HUES48 (cell line): Measurements from ENCODE around the gene RPH3AL.
"Not testable (repeated sequence)": the region's sequence is repeated elsewhere in the genome, so short reads cannot be mapped to it uniquely, and the experiment has no call there.

Experiments used
- H3K27ac ChIP-seq: one replicate; pipeline ENCODE4 v1.7.0; 2013; ENCODE audit warnings: low read depth, low read length, inconsistent platforms
- H3K27me3 ChIP-seq: 2 replicates; pipeline ENCODE4 v1.6.1; 2013; ENCODE audit warnings: mild to moderate bottlenecking, low read length; ENCODE audit not compliant: control insufficient read depth, insufficient read depth
- H3K36me3 ChIP-seq: 2 replicates; pipeline ENCODE4 v1.6.1; 2013; ENCODE audit warnings: low read length; ENCODE audit not compliant: control insufficient read depth, insufficient read depth
- H3K4me1 ChIP-seq: 2 replicates; pipeline ENCODE4 v1.6.1; 2013; ENCODE audit warnings: mild to moderate bottlenecking, low read length; ENCODE audit not compliant: control insufficient read depth, insufficient read depth
- H3K4me3 ChIP-seq: 2 replicates; pipeline ENCODE4 v1.5.1; 2013; ENCODE audit warnings: mild to moderate bottlenecking, low read depth, low read length
- H3K9ac ChIP-seq: 2 replicates; pipeline ENCODE4 v1.6.1; 2013; ENCODE audit warnings: mild to moderate bottlenecking, low read depth, low read length, moderate library complexity
- H3K9me3 ChIP-seq: 2 replicates; pipeline ENCODE4 v1.6.1; 2013; ENCODE audit warnings: low read length; ENCODE audit not compliant: control insufficient read depth, insufficient read depth

Gene RPH3AL

GRCh38 chr17:322006-322780 is 30.4 kb downstream of the RPH3AL start:
- H3K27me3 ChIP-seq = no peaks in the 10 kb centered on the region
- no peaks in the 10 kb centered on the region for H3K9me3 ChIP-seq
- peaks cover 7% of the 10 kb centered on the region; the same call in 1 of the 2 replicates for H3K4me1 ChIP-seq
- H3K36me3 ChIP-seq = no peaks in the 10 kb centered on the region
- no peak overlapping the region for H3K9ac ChIP-seq
- no peak overlapping the region for H3K4me3 ChIP-seq
- no peak overlapping the region for H3K27ac ChIP-seq

DNA sequence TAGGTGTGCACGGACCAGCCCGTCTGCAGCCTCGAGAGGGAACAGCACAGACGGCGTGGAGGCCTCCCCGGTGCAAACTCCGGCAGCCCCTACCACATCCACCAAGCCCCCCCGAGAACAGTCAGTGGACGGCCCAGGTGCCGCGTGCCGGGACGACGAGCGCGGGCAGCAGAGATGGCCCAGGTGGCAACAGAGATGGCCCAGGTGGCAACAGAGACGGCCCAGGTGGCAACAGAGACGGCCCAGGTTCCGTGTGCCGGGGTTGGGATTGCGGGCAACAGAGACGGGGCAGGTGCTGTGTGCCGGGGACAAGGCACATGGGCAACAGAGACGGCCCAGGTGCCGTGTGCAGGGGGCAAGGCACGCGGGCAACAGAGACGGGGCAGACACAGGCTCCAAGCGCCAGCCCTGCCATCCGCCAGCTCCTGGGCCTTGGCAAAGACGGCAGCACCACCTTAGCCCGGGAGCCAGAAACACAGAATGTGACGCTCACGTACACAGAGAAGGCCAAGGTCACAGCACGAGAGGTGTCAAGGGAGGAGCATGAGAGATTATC is 31.1 kb downstream of the RPH3AL start:
- H3K9me3 ChIP-seq = no peaks in the 10 kb centered on the region
- no peak overlapping the region for H3K27ac ChIP-seq
- H3K4me1 ChIP-seq = peaks cover 7% of the 10 kb centered on the region; the same call in 1 of the 2 replicates
- no peak overlapping the region for H3K4me3 ChIP-seq
- H3K36me3 ChIP-seq = no peaks in the 10 kb centered on the region
- no peak overlapping the region for H3K9ac ChIP-seq
- H3K27me3 ChIP-seq = no peaks in the 10 kb centered on the region

- no peak overlapping the region for H3K4me3 ChIP-seq
- H3K9me3 ChIP-seq = no peaks in the 10 kb centered on the region
Observed at GRCh38 chr17:320809-321385, 31.7 kb downstream of the RPH3AL start.

DNA sequence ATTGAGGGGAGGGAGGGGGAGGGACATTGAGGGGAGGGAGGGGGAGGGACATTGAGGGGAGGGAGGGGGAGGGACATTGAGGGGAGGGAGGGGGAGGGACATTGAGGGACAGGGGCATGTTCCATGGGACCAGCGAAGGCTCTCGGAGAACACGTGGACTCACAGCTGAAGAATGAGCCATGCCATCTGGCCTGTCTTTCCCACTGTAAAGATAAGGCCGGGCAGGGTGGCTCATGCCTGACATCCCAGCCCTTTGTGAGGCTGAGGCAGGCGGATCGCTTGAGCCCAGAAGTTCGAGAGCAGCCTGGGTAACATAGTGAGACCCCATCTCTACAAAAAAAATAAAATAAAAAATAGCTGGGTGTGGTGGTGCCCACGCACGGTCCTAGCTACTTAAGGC is 32.5 kb downstream of the RPH3AL start:
- H3K4me3 ChIP-seq = no peak overlapping the region
- no peak overlapping the region for H3K27ac ChIP-seq
- no peak overlapping the region for H3K9ac ChIP-seq
- H3K9me3 ChIP-seq = peaks cover 3% of the 10 kb centered on the region; the same call in 1 of the 2 replicates
- H3K4me1 ChIP-seq = peaks cover 7% of the 10 kb centered on the region; the same call in 1 of the 2 replicates
- no peaks in the 10 kb centered on the region for H3K36me3 ChIP-seq
- no peaks in the 10 kb centered on the region for H3K27me3 ChIP-seq

More at GRCh38 chr17:320809-321385, 31.7 kb downstream of the RPH3AL start:
- no peak overlapping the region for H3K27ac ChIP-seq
- H3K4me1 ChIP-seq = peaks cover 7% of the 10 kb centered on the region; the same call in 1 of the 2 replicates
- H3K9ac ChIP-seq = no peak overlapping the region
- no peaks in the 10 kb centered on the region for H3K36me3 ChIP-seq
- no peaks in the 10 kb centered on the region for H3K27me3 ChIP-seq

- no peak overlapping the region for H3K27ac ChIP-seq
- no peaks in the 10 kb centered on the region for H3K36me3 ChIP-seq
- H3K9ac ChIP-seq = no peak overlapping the region
- H3K4me3 ChIP-seq = no peak overlapping the region
- H3K27me3 ChIP-seq = no peaks in the 10 kb centered on the region
- peaks cover 4% of the 10 kb centered on the region; the same call in 1 of the 2 replicates for H3K9me3 ChIP-seq
- H3K4me1 ChIP-seq = peaks cover 7% of the 10 kb centered on the region; the same call in 1 of the 2 replicates
Observed at GRCh38 chr17:319266-319665, 33.3 kb downstream of the RPH3AL start.

DNA sequence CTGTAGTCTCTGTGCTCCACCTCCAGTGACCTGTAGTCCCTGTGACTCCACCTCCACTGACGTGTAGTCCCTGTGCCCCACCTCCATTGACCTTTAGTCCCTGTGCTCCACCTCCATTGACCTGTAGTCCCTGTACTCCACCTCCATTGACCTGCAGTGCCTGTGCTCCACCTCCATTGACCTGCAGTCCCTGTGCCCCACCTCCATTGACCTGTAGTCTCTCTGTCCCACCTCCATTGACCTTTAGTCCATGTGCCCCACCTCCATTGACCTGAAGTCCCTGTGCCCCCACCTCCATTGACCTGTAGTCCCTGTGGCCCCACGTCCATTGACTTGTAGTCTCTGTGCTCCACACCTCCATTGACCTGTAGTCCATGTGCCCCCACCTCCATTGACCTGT is 35.5 kb downstream of the RPH3AL start:
- not testable (repeated sequence) for H3K36me3 ChIP-seq, H3K4me1 ChIP-seq

GRCh38 chr17:315399-315798 is 37.2 kb downstream of the RPH3AL start:
- not testable (repeated sequence) for H3K36me3 ChIP-seq, H3K27ac ChIP-seq, H3K27me3 ChIP-seq, H3K9me3 ChIP-seq, H3K9ac ChIP-seq, H3K4me1 ChIP-seq, H3K4me3 ChIP-seq

More for the DNA sequence above, 35.5 kb downstream of the RPH3AL start:
- not testable (repeated sequence) for H3K27ac ChIP-seq, H3K9me3 ChIP-seq, H3K9ac ChIP-seq, H3K4me3 ChIP-seq, H3K27me3 ChIP-seq

GRCh38 chr17:314614-314944 is 38.0 kb downstream of the RPH3AL start:
- H3K9ac ChIP-seq, H3K27ac ChIP-seq, H3K9me3 ChIP-seq, H3K4me1 ChIP-seq, H3K36me3 ChIP-seq, H3K27me3 ChIP-seq, H3K4me3 ChIP-seq: not testable (repeated sequence)

- no peak overlapping the region for H3K9ac ChIP-seq
- H3K4me3 ChIP-seq = no peak overlapping the region
- H3K27ac ChIP-seq = no peak overlapping the region
- no peaks in the 10 kb centered on the region for H3K36me3 ChIP-seq
- H3K9me3 ChIP-seq = peaks cover 4% of the 10 kb centered on the region; the same call in 1 of the 2 replicates
- H3K27me3 ChIP-seq = no peaks in the 10 kb centered on the region
- peaks cover 5% of the 10 kb centered on the region; the same call in 1 of the 2 replicates for H3K4me1 ChIP-seq
Observed at GRCh38 chr17:313911-314613, 38.5 kb downstream of the RPH3AL start.

DNA sequence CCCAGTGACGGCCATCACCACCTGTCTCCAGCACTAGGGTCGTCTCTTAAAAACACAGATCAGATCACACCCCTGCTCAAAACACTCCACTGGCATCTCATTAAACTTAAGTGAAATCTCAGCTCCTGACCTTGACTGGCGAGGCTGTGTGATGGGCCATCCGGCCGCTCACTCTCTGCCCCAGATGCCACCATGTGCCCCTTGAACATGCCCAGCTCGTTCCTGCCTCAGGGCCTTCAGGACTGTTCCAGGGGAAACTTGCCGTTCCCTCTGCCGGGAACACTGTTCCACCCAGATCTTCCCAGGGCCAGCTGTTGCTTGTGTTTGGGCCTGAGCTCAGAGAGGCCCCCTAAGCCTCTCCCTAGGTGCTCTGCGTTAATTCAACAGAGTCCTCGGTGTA is 39.4 kb downstream of the RPH3AL start:
- Histone ChIP-seq H3K4me3 (no peak overlapping the region), H3K4me1 (peaks cover 5% of the 10 kb centered on the region; the same call in 1 of the 2 replicates), H3K9me3 (peaks cover 4% of the 10 kb centered on the region; the same call in 1 of the 2 replicates), H3K36me3 (no peaks in the 10 kb centered on the region), H3K27me3 (no peaks in the 10 kb centered on the region), H3K27ac (no peak overlapping the region), H3K9ac (no peak overlapping the region)
